Naive thymus-derived CD4-positive, alpha-beta T cell (primary cell): ENCODE measurements around the gene RIPOR1. TPM values are rescaled to one million over a fixed set of nuclear protein-coding genes. Genes with fewer than 3 reads are reported as not detected.

ENCODE experiments used
- ATAC-seq: fragments of 150-1000 bp; cut with Tn5 transposase; 2 replicates; pipeline ENCODE4 v1.10.0; 2021; ENCODE audit warnings: mild to moderate bottlenecking, moderate library complexity
- CTCF ChIA-PET: fragments of 350-600 bp; sonication (Branson Sonifier 250); formaldehyde crosslinking; loops from one replicate; lab custom pipeline; 2021; ENCODE audit warnings: antibody characterized with exemption; lab: Charles Lee
- POLR2A ChIA-PET: fragments of 350-600 bp; sonication (Branson Sonifier 250); formaldehyde crosslinking; loops from one replicate; lab custom pipeline; 2021; ENCODE audit warnings: antibody characterized with exemption, inconsistent platforms; lab: Charles Lee
- DNase-seq, 9 donors: peaks; one replicate each; pipeline versions ENCODE4 v3.0.0 to v3.0.0-alpha.2; 2020 to 2022; ENCODE audit warnings: mixed read lengths in 1 of 9
- H3K27ac ChIP-seq: one replicate; pipeline ENCODE4 v1.7.0; 2013; ENCODE audit warnings: mild to moderate bottlenecking, low read depth, low read length, moderate library complexity
- H3K27me3 ChIP-seq, 2 donors: one replicate each; pipeline ENCODE4 v1.7.0; 2013; ENCODE audit warnings: low read length in 2 of 2, mild to moderate bottlenecking in 2 of 2, moderate library complexity in 2 of 2; ENCODE audit not compliant: control insufficient read depth in 2 of 2, insufficient read depth in 2 of 2
- H3K36me3 ChIP-seq, 3 experiments: 1 replicate in 2 of 3; 2 replicates in 1 of 3; pipeline ENCODE4 v1.7.0; 2013; ENCODE audit warnings: low read length in 3 of 3, mild to moderate bottlenecking in 3 of 3, moderate library complexity in 1 of 3; ENCODE audit not compliant: insufficient read depth in 3 of 3, control insufficient read depth in 2 of 3
- H3K4me1 ChIP-seq, 2 donors: one replicate each; pipeline ENCODE4 v1.7.0; 2013; ENCODE audit warnings: low read length in 2 of 2, mild to moderate bottlenecking in 2 of 2, moderate library complexity in 1 of 2; ENCODE audit not compliant: control insufficient read depth in 2 of 2, insufficient read depth in 2 of 2
- H3K4me3 ChIP-seq: 2 replicates; pipeline ENCODE4 v1.7.0; 2013; ENCODE audit warnings: mild to moderate bottlenecking, low read length
- H3K9me3 ChIP-seq, 3 experiments: 1 replicate in 2 of 3; 2 replicates in 1 of 3; pipeline ENCODE4 v1.7.0; 2013; ENCODE audit warnings: low read length in 3 of 3; ENCODE audit not compliant: control insufficient read depth in 2 of 3
- H3K27ac Mint-ChIP-seq, 9 donors: one replicate each; pipeline ENCODE4 v1.8.0; 2020 to 2022; ENCODE audit warnings: mixed read lengths in 9 of 9, mild to moderate bottlenecking in 8 of 9, moderate library complexity in 5 of 9, inconsistent platforms in 2 of 9
- H3K27me3 Mint-ChIP-seq, 5 donors: one replicate each; pipeline ENCODE4 v1.8.0; 2021 to 2022; ENCODE audit warnings: mixed read lengths in 5 of 5, mild to moderate bottlenecking in 1 of 5
- H3K36me3 Mint-ChIP-seq, 5 donors: one replicate each; pipeline ENCODE4 v1.8.0; 2020 to 2022; ENCODE audit warnings: mixed read lengths in 5 of 5, mild to moderate bottlenecking in 3 of 5, inconsistent platforms in 1 of 5
- H3K4me1 Mint-ChIP-seq, 7 donors: one replicate each; pipeline ENCODE4 v1.8.0; 2020 to 2022; ENCODE audit warnings: mixed read lengths in 7 of 7, mild to moderate bottlenecking in 3 of 7, inconsistent platforms in 1 of 7
- H3K4me3 Mint-ChIP-seq, 10 donors: one replicate each; pipeline ENCODE4 v1.8.0; 2020 to 2022; ENCODE audit warnings: mild to moderate bottlenecking in 10 of 10, mixed read lengths in 10 of 10, moderate library complexity in 6 of 10, inconsistent platforms in 2 of 10
- H3K9me3 Mint-ChIP-seq, 11 donors: one replicate each; pipeline ENCODE4 v1.8.0; 2020 to 2022; ENCODE audit warnings: mixed read lengths in 11 of 11, mild to moderate bottlenecking in 4 of 11, inconsistent platforms in 1 of 11, moderate library complexity in 1 of 11
- intact Hi-C, 2 donors: fragments of 100-400 bp; cut with micrococcal nuclease; formaldehyde crosslinking; loops; one replicate each; pipeline ENCODE4 v1.15.1; 2023
- polyA plus RNA-seq, 2 donors: library from polyadenylated mRNA; unstranded; fragments of 300-500 nt; fragmentation: Illumina TruSeq; gene quantifications; one replicate each; pipeline ENCODE4 v1.2.3, GENCODE V29; 2021
- total RNA-seq, 6 experiments: library from RNA in 5 of 6; stranded (reverse) in 5 of 6; gene quantifications; 1 replicate in 5 of 6; 2 replicates in 1 of 6; pipeline ENCODE4 v1.2.3 and lab custom pipeline; 2021 to 2026

The RIPOR1 gene
- total and polyA plus RNA-seq, 7 experiments from 2014 or later: 2.5 to 103 (median 47.2) TPM

DNA sequence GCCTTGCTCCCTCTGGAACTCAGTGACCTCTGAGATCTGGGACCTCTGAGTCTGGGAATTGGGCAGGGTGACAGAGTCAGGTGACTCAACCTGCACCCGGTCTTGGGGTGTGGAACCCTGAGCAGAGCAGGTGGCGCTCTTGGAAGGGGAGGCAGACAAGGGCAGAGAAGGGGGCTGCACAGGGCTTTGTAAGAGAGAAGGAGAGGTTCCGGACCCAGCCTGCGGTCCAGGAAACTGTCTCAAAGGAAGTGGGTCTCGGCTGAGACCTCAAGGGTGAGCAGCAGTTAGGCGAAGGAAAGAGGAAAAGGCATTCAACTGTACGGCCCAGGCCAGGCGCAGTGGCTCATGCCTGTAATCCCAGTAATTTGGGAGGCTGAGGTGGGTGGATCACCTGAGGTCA, 10.0 kb upstream of the RIPOR1 start:
- Mint-ChIP-seq H3K27ac (peak overlapping the region in 2 of 9 donors; percentile 14 to 30), H3K4me3 (peak overlapping the region in 3 of 10 donors; percentile 22 to 32 (median 27)), H3K36me3 (peaks cover 0 to 1% (median 0%) of the 10 kb centered on the region in 5 donors), H3K9me3 (no peaks in the 10 kb centered on the region), H3K4me1 (peaks cover 17 to 40% (median 31%) of the 10 kb centered on the region in 7 donors), H3K27me3 (peaks cover 0 to 12% (median 0%) of the 10 kb centered on the region in 5 donors)
- Histone ChIP-seq H3K9me3 (no peaks in the 10 kb centered on the region), H3K4me3 (no peak overlapping the region), H3K36me3 (no peaks in the 10 kb centered on the region), H3K27ac (no peak overlapping the region), H3K4me1 (peaks cover 11 to 12% of the 10 kb centered on the region in 2 donors), H3K27me3 (no peaks in the 10 kb centered on the region)
- intact Hi-C loops: no loop called here
- ATAC-seq (no peak), DNase-seq (no peak)
- POLR2A ChIA-PET: no interaction called here
- CTCF ChIA-PET: interaction anchor here (0.9 to 10.0 kb wide), 2 partner anchors 25 to 126 kb away, joined by 4 to 174 read pairs; partner anchors contain the start of gene CARMIL2

DNA sequence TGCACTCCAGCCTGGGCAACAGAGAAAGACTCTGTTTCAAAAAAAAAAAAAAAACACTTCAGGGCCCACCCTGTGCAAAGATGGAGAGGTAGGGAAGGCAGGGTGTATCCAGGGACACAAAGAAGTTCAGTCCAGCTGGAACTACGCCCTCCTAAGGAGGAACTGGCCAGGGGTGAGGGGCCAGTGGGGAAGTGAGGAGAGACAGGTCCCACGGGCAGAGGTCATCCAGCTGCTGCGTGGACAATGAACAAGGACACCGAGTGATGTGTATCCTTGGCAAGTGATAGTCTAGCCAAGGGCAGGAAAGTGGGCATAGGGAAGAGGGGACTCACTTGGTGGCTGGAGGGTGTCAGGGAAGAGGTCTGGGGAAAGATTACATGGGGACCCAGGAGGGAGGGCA, 9.4 kb upstream of the RIPOR1 start:
- H3K27me3 Mint-ChIP-seq: peaks cover 0 to 12% (median 0%) of the 10 kb centered on the region in 5 donors
- H3K9me3 ChIP-seq: no peaks in the 10 kb centered on the region
- H3K36me3 Mint-ChIP-seq: peaks cover 0 to 1% (median 0%) of the 10 kb centered on the region in 5 donors
- no peak overlapping the region for H3K27ac ChIP-seq
- peak overlapping the region in 1 of 10 donors; percentile 47 for H3K4me3 Mint-ChIP-seq
- peaks cover 16 to 39% (median 29%) of the 10 kb centered on the region in 7 donors for H3K4me1 Mint-ChIP-seq
- peak overlapping the region in 4 of 9 donors; percentile 7 to 56 (median 42) for H3K27ac Mint-ChIP-seq
- H3K36me3 ChIP-seq: no peaks in the 10 kb centered on the region
- no peaks in the 10 kb centered on the region for H3K27me3 ChIP-seq
- H3K4me1 ChIP-seq: peaks cover 6 to 12% of the 10 kb centered on the region in 2 donors
- no peak overlapping the region for H3K4me3 ChIP-seq
- no peak for DNase-seq
- intact Hi-C loops: no loop called here
- ChIA-PET POLR2A (no interaction called here), CTCF (interaction anchor here (0.9 to 2.7 kb wide), 4 partner anchors 24 to 150 kb away, joined by 4 to 80 read pairs (median 34); partner anchors contain the start of genes C16orf86, CARMIL2 and ENKD1)
- no peak for ATAC-seq
- H3K9me3 Mint-ChIP-seq: no peaks in the 10 kb centered on the region

GRCh38 chr16:67521095-67521804, 7.4 kb upstream of the RIPOR1 start:
- Mint-ChIP-seq H3K4me3 (peak overlapping the region; percentile 86 to 94 (median 92)), H3K36me3 (peaks cover 0 to 1% (median 0%) of the 10 kb centered on the region in 5 donors), H3K27me3 (peaks cover 0 to 28% (median 0%) of the 10 kb centered on the region in 5 donors), H3K27ac (peak overlapping the region; percentile 91 to 99 (median 96)), H3K9me3 (peaks cover 0 to 2% (median 0%) of the 10 kb centered on the region in 11 donors), H3K4me1 (peaks cover 14 to 35% (median 23%) of the 10 kb centered on the region in 7 donors)
- Histone ChIP-seq H3K9me3 (no peaks in the 10 kb centered on the region), H3K4me3 (peak overlapping the region; percentile 92), H3K4me1 (peaks cover 6 to 9% of the 10 kb centered on the region in 2 donors), H3K36me3 (no peaks in the 10 kb centered on the region), H3K27ac (peak overlapping the region; percentile 87), H3K27me3 (no peaks in the 10 kb centered on the region)
- intact Hi-C loops: loop anchor here (1.0 to 10.0 kb wide), 19 partner anchors 16 to 541 kb away; partner anchors contain the start of genes CARMIL2 (in 2 of the 2), CTCF (in 2 of the 2), RANBP10 (in 2 of the 2) and TSNAXIP1 (in 2 of the 2)
- CTCF ChIA-PET: interaction anchor here (0.6 to 3.7 kb wide), 53 partner anchors 9 to 791 kb away, joined by 3 to 80 read pairs (median 5); partner anchors contain the start of genes AGRP, ATP6V0D1, C16orf86 and CARMIL2
- POLR2A ChIA-PET: interaction anchor here (0.6 to 2.8 kb wide), 24 partner anchors 8 to 285 kb away, joined by 3 to 23 read pairs (median 4); partner anchors contain the start of genes ACD, ATP6V0D1, CARMIL2 and CTCF
- DNase-seq: peak; percentile 88 to 97 (median 93)
- peak; percentile 94 for ATAC-seq

DNA sequence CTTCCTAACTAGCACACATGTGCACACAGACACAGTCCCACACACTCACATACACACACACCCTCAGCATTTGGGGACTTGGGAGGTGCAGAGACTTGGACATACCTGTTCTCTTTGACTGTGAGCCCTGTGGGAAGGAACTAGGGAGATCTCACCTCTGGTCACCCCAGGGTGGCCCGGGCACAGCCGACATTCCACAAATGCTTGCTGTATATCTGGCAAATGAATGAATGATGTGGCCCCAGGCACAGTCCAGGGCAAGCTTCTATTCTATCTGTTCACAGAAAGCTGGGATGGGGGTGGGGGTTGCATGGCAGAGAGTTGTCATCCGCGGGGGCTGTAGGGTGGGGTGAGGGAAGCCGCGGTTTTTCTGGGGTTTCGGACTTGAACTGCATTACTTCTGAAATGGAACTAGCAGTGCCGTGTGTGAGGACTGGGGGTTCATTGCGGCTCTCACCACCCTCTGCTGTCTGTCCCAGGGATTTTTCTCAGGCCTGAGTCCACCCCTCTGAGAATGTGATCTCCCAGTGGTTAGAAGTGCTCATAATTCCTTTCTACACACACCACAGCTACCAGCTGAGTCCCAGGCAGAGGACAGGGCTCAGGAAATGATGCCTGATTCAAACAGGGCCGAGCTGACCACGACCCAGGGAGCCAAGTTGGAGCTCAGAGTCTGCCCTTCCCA, 3.3 kb upstream of the RIPOR1 start:
- H3K9me3 Mint-ChIP-seq: peaks cover 0 to 2% (median 0%) of the 10 kb centered on the region in 11 donors
- no peak overlapping the region for H3K4me3 Mint-ChIP-seq
- Histone ChIP-seq H3K36me3 (no peaks in the 10 kb centered on the region), H3K4me1 (peaks cover 17 to 19% of the 10 kb centered on the region in 2 donors), H3K27ac (no peak overlapping the region), H3K4me3 (no peak overlapping the region), H3K27me3 (peaks cover 1 to 5% of the 10 kb centered on the region in 2 donors), H3K9me3 (no peaks in the 10 kb centered on the region)
- no peaks in the 10 kb centered on the region for H3K36me3 Mint-ChIP-seq
- H3K4me1 Mint-ChIP-seq: peaks cover 10 to 28% (median 23%) of the 10 kb centered on the region in 7 donors
- intact Hi-C loops: loop anchor here in 1 of 2 donors (10.0 kb wide), 1 partner anchor 319 kb away; the partner anchor contains the start of genes CENPT, NUTF2 and THAP11
- peaks cover 0 to 45% (median 5%) of the 10 kb centered on the region in 5 donors for H3K27me3 Mint-ChIP-seq
- H3K27ac Mint-ChIP-seq: no peak overlapping the region
- DNase-seq: no peak
- ChIA-PET CTCF (interaction anchor here (0.5 to 1.3 kb wide), 6 partner anchors 9 to 406 kb away, joined by 3 to 4 read pairs (median 4); partner anchors contain the start of genes ACD, CTCF and CTRL), POLR2A (interaction anchor here (1.0 to 2.7 kb wide), 4 partner anchors 12 to 586 kb away, joined by 3 to 10 read pairs (median 6); no protein-coding TSS in a partner anchor)
- no peak for ATAC-seq

DNA sequence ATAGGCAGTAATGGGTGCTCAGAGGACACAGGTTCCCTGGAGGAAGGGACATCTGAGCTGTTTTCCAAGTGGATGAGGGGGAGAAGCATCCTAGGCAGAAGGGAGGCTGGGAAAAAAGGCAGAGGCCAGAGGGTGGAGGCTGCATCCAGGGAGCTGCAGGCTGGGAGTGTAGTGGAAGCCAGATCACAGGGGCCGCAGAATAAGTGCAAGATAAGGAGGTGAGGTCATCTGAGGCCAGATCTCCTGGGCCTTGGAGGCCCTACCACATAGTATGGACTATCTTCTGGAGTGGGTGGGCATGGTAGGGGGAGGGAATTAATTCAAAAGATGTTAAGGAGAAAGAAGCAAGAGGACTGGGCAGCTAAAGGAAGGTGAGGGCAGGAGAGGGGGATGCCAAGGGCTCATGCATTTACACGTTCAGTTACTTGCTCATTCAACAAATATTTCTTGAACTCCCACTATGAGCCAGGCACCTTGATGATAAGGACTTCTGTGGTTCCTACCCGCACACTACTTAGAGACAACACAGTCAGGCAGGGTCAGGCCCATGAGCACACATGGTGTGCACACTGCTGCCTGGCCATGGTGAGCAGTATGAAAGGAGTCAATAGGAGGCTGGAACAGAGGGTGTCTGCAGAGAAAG, 2.4 kb upstream of the RIPOR1 start:
- no peak overlapping the region for H3K4me3 ChIP-seq
- peaks cover 4 to 9% of the 10 kb centered on the region in 2 donors for H3K27me3 ChIP-seq
- DNase-seq (no peak), ATAC-seq (no peak)
- Mint-ChIP-seq H3K4me1 (peaks cover 9 to 31% (median 22%) of the 10 kb centered on the region in 7 donors), H3K27me3 (peaks cover 0 to 54% (median 7%) of the 10 kb centered on the region in 5 donors), H3K9me3 (peaks cover 0 to 2% (median 0%) of the 10 kb centered on the region in 11 donors), H3K36me3 (no peaks in the 10 kb centered on the region), H3K4me3 (peak overlapping the region in 6 of 10 donors; percentile 20 to 56 (median 40)), H3K27ac (peak overlapping the region in 2 of 9 donors; percentile 30 to 67)
- no peak overlapping the region for H3K27ac ChIP-seq
- peaks cover 16 to 23% of the 10 kb centered on the region in 2 donors for H3K4me1 ChIP-seq
- no peaks in the 10 kb centered on the region for H3K36me3 ChIP-seq
- ChIA-PET CTCF (interaction anchor here (0.8 to 1.3 kb wide), 3 partner anchors 9 to 133 kb away, joined by 3 to 4 read pairs (median 3); partner anchors contain the start of gene ACD), POLR2A (interaction anchor here (0.9 to 2.7 kb wide), 5 partner anchors 11 to 587 kb away, joined by 3 to 10 read pairs (median 4); no protein-coding TSS in a partner anchor)
- no peaks in the 10 kb centered on the region for H3K9me3 ChIP-seq
- intact Hi-C loops: loop anchor here in 1 of 2 donors (10.0 kb wide), 1 partner anchor 319 kb away; the partner anchor contains the start of genes CENPT, NUTF2 and THAP11
